NT2/D1 (cell line): ENCODE measurements around the gene PAN3.

Experiments used
- SUZ12 ChIP-seq: IDR thresholded peaks from 2 replicates; pipeline ENCODE4 v1.6.1; 2011; ENCODE audit not compliant: insufficient read length, insufficient read depth; ENCODE audit errors: extremely low read depth
- YY1 ChIP-seq: IDR thresholded peaks from 2 replicates; pipeline ENCODE4 v1.6.1; 2011; ENCODE audit not compliant: insufficient read length, insufficient read depth
- ZNF274 ChIP-seq: IDR thresholded peaks from 2 replicates; pipeline ENCODE4 v1.6.1; 2011; ENCODE audit warnings: mild to moderate bottlenecking, low read depth, low read length

GRCh38 chr13:28173793-28174192 lies 35.4 kb downstream of the PAN3 start:
- TF ChIP-seq ZNF274: no peak
- no peak for TF ChIP-seq YY1
- TF ChIP-seq SUZ12: no peak
